WTC11 (cell line): ENCODE measurements around the gene ZNF630. TPM values are rescaled to one million over a fixed set of nuclear protein-coding genes. Genes with fewer than 3 reads are reported as not detected.
"Not testable (repeated sequence)": the region's sequence is repeated elsewhere in the genome, so short reads cannot be mapped to it uniquely, and the experiment has no call there.

Experiments
- ATAC-seq: fragments of 200-7000 bp; cut with Tn5 transposase; 2 replicates; pipeline ENCODE4 v1.10.0; 2021; ENCODE audit warnings: mild to moderate bottlenecking, moderate library complexity
- CTCF ChIA-PET: fragments of 300-600 bp; sonication (Branson Sonifier 250); formaldehyde crosslinking; loops from one replicate; lab custom pipeline; 2021; ENCODE audit warnings: antibody characterized with exemption; lab: Charles Lee
- POLR2A ChIA-PET: fragments of 350-600 bp; sonication (Branson Sonifier 250); formaldehyde crosslinking; loops from one replicate; lab custom pipeline; 2021; ENCODE audit warnings: antibody characterized with exemption; lab: Charles Lee
- DNase-seq: peaks from one replicate; pipeline ENCODE4 v3.0.0; 2021; ENCODE audit warnings: low spot score
- H3K27ac Mint-ChIP-seq: 2 replicates; pipeline ENCODE4 v1.8.0; 2021; ENCODE audit warnings: mixed read lengths
- H3K27me3 Mint-ChIP-seq: 2 replicates; pipeline ENCODE4 v1.8.0; 2021; ENCODE audit warnings: low read depth, mild to moderate bottlenecking, moderate library complexity, mixed read lengths
- H3K36me3 Mint-ChIP-seq: 2 replicates; pipeline ENCODE4 v1.8.0; 2021; ENCODE audit warnings: mixed read lengths
- H3K4me1 Mint-ChIP-seq: 2 replicates; pipeline ENCODE4 v1.8.0; 2022; ENCODE audit warnings: mixed read lengths
- H3K4me3 Mint-ChIP-seq: 2 replicates; pipeline ENCODE4 v1.8.0; 2021; ENCODE audit warnings: mild to moderate bottlenecking, moderate library complexity, mixed read lengths
- H3K9me3 Mint-ChIP-seq: 2 replicates; pipeline ENCODE4 v1.8.0; 2021; ENCODE audit warnings: mixed read lengths
- E2F4 ChIP-seq: sonication (generic); formaldehyde crosslinking; IDR thresholded peaks from 2 replicates; pipeline ENCODE4 v1.8.1; 2022; ENCODE audit warnings: low read depth, mild to moderate bottlenecking, moderate library complexity, missing genetic modification reagents, borderline replicate concordance
- FOXP1 ChIP-seq: sonication (generic); formaldehyde crosslinking; IDR thresholded peaks from 2 replicates; pipeline ENCODE4 v1.8.0; 2022; ENCODE audit warnings: missing genetic modification reagents, mild to moderate bottlenecking, moderate library complexity, borderline replicate concordance
- IRF1 ChIP-seq: sonication (generic); formaldehyde crosslinking; IDR thresholded peaks from 2 replicates; pipeline ENCODE4 v1.8.0; 2023; ENCODE audit warnings: missing genetic modification reagents
- JUN ChIP-seq: sonication (generic); formaldehyde crosslinking; IDR thresholded peaks from 2 replicates; pipeline ENCODE4 v1.8.0; 2023; ENCODE audit warnings: mild to moderate bottlenecking, missing genetic modification reagents
- SMAD3 ChIP-seq: sonication (generic); formaldehyde crosslinking; IDR thresholded peaks from 2 replicates; pipeline ENCODE4 v1.8.0; 2022; ENCODE audit warnings: missing genetic modification reagents, mild to moderate bottlenecking, borderline replicate concordance
- SP1 ChIP-seq: sonication (generic); formaldehyde crosslinking; conservative IDR thresholded peaks from 2 replicates; pipeline ENCODE4 v1.8.1; 2022; ENCODE audit warnings: missing genetic modification reagents
- total RNA-seq: library from RNA; stranded (reverse); gene quantifications from 3 replicates; pipeline ENCODE4 v1.2.3, GENCODE V29; 2021

Gene ZNF630
- total RNA-seq, 1 experiment from 2014 or later, result 1.3 TPM

- TF ChIP-seq SP1 (CRISPR knock-in tag), result no peak
- TF ChIP-seq E2F4, result no peak
- no peak for TF ChIP-seq SMAD3
- TF ChIP-seq JUN (CRISPR knock-in tag), result no peak
- TF ChIP-seq FOXP1, result no peak
- TF ChIP-seq IRF1 (CRISPR knock-in tag), result no peak
- no peaks in the 10 kb centered on the region for H3K9me3 Mint-ChIP-seq
- peak overlapping the region; percentile 96 for H3K4me3 Mint-ChIP-seq
- H3K4me1 Mint-ChIP-seq, result peaks cover 4% of the 10 kb centered on the region; the same call in 1 of the 2 replicates
- ChIA-PET CTCF (interaction anchor here (1.4 kb wide), 1 partner anchor 214 kb away, joined by 6 read pairs; no protein-coding TSS in a partner anchor), POLR2A (no interaction called here)
- H3K27ac Mint-ChIP-seq, result peak overlapping the region; percentile 99
- DNase-seq (peak; percentile 64), ATAC-seq (peak; percentile 83)
- H3K27me3 Mint-ChIP-seq, result no peaks in the 10 kb centered on the region
- no peaks in the 10 kb centered on the region for H3K36me3 Mint-ChIP-seq
These were observed 50.2 kb downstream of the ZNF630 start for GRCh38 chrX:48021026-48021900.

- ATAC-seq, DNase-seq, H3K9me3 Mint-ChIP-seq, POLR2A ChIA-PET, H3K4me1 Mint-ChIP-seq, H3K27ac Mint-ChIP-seq, H3K27me3 Mint-ChIP-seq, H3K36me3 Mint-ChIP-seq: not testable (repeated sequence)
- CTCF ChIA-PET, result interaction anchor here (1.4 kb wide), 1 partner anchor 213 kb away, joined by 6 read pairs; no protein-coding TSS in a partner anchor
- H3K4me3 Mint-ChIP-seq, result peak overlapping the region; percentile 96
These were observed 51.0 kb downstream of the ZNF630 start for GRCh38 chrX:48020472-48020871.

GRCh38 chrX:48019892-48020291 lies 51.5 kb downstream of the ZNF630 start:
- H3K4me3 Mint-ChIP-seq, H3K4me1 Mint-ChIP-seq, H3K9me3 Mint-ChIP-seq, H3K27ac Mint-ChIP-seq, ATAC-seq, H3K36me3 Mint-ChIP-seq, POLR2A ChIA-PET, DNase-seq, H3K27me3 Mint-ChIP-seq, CTCF ChIA-PET: not testable (repeated sequence)

- H3K4me3 Mint-ChIP-seq, H3K4me1 Mint-ChIP-seq, ATAC-seq, POLR2A ChIA-PET, DNase-seq, H3K27ac Mint-ChIP-seq, CTCF ChIA-PET, H3K9me3 Mint-ChIP-seq, H3K36me3 Mint-ChIP-seq, H3K27me3 Mint-ChIP-seq: not testable (repeated sequence)
These were observed 54.7 kb downstream of the ZNF630 start for GRCh38 chrX:48016583-48017310.

GRCh38 chrX:48009445-48009960 lies 61.9 kb downstream of the ZNF630 start:
- H3K4me3 Mint-ChIP-seq, H3K27ac Mint-ChIP-seq, H3K36me3 Mint-ChIP-seq, H3K27me3 Mint-ChIP-seq, H3K4me1 Mint-ChIP-seq, H3K9me3 Mint-ChIP-seq, DNase-seq, ATAC-seq, POLR2A ChIA-PET, CTCF ChIA-PET: not testable (repeated sequence)

Other genes with a start within 250 kb of the ZNF630 start
- 8.9 to 12.0 TPM (median 11.9 TPM) in 3 replicates for gene ZNF81, start 234.7 kb downstream of the ZNF630 start, total RNA-seq
- 6.2 to 8.6 TPM (median 8.1 TPM) in 3 replicates for gene ZNF182, start 67.7 kb downstream of the ZNF630 start, total RNA-seq
- not detected in 3 replicates for gene SPACA5, start 64.7 kb downstream of the ZNF630 start, total RNA-seq
- not detected in 3 replicates for gene SPACA5B, start 59.0 kb upstream of the ZNF630 start, total RNA-seq
- not detected in 3 replicates for gene SSX5, start 125.2 kb upstream of the ZNF630 start, total RNA-seq
- gene SSX1, start 183.8 kb upstream of the ZNF630 start, total RNA-seq, result 0.34 TPM in 1 of 3 replicates, not detected in the others